Brain pericyte (primary cell): ENCODE measurements around the gene ERMAP.

ENCODE experiments used
- DNase-seq: peaks from one replicate; pipeline ENCODE4 v3.0.0-alpha.2; 2012; ENCODE audit warnings: low read depth, low spot score

The ERMAP gene, protein sequence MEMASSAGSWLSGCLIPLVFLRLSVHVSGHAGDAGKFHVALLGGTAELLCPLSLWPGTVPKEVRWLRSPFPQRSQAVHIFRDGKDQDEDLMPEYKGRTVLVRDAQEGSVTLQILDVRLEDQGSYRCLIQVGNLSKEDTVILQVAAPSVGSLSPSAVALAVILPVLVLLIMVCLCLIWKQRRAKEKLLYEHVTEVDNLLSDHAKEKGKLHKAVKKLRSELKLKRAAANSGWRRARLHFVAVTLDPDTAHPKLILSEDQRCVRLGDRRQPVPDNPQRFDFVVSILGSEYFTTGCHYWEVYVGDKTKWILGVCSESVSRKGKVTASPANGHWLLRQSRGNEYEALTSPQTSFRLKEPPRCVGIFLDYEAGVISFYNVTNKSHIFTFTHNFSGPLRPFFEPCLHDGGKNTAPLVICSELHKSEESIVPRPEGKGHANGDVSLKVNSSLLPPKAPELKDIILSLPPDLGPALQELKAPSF

DNA sequence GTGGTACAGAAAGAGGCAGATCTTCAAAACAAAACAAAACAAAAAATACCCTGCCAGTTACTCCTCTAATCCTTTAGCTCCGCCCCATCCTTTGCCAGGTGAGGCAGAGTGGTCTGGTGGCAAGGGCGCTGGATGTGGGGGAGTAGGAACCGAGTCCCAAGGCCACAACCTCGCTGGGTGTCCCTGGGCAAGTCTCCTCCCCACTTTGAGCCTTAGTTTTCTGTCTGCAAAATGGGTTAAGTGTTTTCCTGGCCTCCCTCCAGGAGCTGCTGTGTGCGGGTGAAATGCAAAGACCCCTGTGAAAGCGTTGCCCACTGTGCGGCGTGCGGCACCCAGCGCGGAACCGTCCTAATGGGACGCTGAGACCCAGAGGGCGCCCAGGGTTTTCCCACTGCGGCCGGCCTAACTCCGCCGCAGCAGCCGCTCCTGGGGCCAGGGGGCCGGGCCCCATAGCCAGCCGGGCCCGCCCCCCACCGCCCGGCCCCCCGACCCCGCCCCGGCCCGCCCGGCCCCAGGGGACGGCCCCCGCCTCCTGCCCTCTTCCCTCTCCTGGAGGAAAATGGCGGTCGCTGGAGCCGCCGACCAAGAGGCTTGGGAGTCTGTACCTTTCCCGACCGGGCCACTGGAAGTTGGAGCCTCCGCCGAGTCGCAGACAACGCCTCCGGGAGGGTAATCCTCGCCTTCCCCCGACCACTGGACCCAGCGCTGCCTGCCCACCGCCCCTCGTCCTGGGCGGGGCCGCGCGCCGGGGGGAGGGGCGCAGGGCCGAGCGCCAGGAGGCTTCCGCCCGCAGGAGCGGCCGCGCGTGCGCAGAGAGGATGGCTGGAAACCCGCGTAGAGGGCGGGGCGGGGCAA is at the start of gene ERMAP, which contains the start of gene SVBP:
Gene ERMAP (plus strand): TSS at position 538 of the 855 bp plus-strand sequence. CDS start 13,327 bp downstream, outside the sequence.
Gene SVBP (minus strand): TSS at position 813 of the 855 bp plus-strand sequence. CDS start 853 bp downstream, outside the sequence.
- DNase-seq: peak; percentile 49

DNA sequence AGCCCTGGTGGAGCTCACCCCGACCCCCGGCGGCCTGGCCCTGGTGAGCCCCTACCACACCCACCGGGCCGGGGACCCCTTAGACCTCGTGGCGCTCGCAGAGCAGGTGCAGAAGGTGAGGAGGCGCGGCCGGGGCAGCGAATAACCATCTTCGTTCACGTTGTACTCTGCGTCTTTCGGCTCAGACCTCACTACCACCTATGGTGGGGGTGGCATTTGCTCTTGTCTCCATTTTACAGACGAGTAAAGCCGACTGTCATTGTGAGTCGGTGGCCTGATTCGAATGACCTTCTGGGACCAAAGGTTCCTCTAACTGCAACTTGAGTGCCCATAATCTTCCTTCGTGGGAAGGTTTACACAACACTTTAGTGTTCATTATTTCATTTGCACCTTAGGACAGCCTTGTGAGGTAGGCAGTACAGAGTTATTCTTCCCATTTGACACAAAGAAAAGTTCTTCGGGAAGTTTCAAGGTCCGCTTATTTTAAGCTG is 49.4 kb upstream of the ERMAP start:
- DNase-seq: no peak

DNA sequence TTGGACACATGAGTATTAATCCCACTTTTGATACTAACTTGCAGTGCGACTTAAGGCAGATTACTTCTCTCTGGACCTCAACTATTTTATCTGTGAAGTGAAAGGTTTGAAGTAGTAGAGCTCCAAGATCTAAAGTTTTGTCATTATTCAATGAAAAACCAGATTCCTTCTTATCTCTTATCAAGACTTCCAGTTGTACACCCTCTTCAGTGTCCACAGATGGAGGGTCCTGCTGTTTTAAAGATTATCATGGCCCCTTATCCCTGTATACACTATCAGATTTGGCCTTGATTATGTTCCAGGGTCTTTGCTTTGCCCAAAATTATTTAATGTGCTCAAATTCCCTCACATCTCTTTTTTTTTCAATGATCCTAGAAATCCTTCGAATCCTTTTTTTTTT is 48.8 kb upstream of the ERMAP start:
- DNase-seq: no peak

DNA sequence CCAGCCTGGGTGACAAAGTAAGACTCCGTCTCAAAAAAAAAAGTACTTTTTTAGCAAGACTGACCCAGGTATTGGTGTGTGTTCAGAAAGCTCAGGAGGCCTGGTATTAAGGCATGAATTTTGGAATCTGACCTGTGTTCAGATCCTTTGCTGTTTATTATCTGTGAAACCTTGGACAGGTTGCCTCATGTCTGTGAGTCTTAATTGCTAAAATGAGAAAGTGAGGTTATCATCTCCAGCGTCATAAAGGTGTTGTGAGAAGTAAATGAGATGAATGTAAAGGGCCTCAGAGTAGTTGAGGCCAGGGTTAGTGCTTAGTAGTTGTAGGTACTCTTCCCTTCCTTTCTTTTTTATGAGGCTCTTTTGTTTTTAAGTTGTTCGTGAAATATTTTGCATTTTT is 47.1 kb upstream of the ERMAP start:
- DNase-seq: no peak

DNA sequence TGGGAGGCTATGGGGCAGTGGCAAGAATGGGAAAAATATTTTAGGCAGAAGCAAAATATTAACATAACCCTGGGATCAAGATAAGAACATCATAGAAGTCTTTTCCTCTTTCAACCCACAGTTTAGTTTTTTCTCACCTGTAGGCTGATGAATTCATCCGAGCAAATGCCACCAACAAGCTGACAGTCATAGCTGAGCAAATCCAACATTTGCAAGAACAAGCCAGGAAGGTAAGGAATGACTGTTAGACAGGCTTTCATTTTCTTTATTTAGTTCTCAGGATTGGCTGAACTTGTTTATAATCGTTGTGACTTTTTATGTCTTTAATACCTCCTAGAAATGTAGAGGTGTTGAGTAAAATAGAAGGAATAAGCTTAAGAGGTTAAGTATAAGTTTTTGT is 43.5 kb upstream of the ERMAP start:
- no peak for DNase-seq

DNA sequence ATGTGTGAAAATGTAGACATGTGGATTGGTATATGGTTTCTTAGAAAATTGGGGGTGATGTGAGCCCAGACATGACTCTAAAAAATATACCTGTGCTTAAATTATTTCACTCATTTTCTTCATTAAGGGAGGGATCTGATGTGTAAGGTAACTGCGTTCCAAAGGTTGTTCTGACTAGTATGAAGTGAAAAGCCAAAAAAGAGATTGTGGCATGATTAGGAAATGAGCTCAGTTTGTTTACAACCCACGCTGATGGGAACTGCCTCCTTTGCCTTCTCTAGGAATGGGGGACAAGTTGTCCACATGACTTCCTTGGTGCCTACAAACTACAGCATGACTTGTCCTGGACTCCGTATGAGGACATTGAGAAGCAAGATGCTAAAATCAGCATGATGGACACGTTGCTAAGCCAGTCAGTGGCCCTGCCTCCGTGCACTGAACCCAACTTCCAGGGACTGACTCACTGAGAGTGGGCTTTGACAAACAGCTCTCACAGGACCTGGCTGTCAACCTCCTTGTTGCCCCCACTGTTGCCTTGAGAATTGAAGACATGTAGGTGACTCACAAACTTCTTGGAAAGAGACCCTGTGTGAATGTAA is 41.9 kb upstream of the ERMAP start:
- no peak for DNase-seq

DNA sequence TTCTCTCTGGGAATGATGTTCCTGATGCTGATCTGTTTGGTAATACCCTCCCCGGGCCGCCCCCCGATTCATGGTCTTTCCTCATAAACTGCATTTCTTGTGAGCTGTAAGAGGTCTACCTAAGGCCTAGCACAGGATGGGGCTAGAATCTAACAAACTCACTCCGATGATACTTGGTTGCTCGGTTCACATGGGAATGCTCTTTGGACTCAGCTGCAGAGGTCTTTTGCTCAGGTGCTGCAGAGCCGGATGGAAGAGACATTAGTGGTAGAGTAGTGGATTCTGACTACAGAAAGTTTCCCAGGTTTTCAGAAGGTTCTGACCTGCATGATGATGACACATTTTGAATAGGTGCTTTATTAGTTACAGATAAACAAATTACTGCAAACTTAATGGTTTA is 40.4 kb upstream of the ERMAP start:
- no peak for DNase-seq

DNA sequence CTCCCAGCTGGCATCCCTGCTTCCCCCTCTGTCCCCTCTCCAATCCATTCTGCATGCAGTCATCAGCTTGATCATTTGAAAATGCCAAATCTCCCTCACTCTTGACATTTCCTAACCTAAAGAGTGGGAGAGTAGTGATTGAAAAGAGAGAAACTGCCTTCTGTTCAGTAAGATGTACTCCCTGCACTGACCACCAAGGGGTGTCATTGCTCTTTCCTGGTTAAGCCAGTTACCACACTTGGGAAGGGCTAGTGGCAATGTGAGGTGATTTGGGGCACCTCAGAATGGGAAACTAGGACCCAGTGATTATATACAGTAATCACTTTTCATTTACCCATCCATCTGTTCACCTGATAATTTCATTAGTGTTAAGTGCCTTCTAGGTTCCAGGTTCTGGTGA is 39.1 kb upstream of the ERMAP start:
- no peak for DNase-seq

DNA sequence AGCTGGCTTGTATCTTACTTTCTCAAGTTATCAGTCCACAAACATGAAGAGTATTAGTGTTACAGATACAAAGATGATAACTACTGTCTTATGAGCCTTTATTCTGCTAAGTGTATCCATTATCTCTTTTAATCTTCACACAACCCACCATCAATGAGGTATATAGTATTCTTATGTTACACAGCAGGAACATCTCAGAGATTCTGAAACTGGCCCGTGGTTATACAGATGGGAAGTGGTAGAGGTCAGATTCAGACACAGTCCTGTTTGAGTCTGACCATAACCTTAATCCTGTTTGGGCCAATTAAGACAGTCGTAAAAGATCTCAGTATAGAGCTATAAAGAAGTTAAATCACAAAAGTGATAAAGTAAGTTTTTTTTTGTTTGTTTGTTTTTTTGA is 37.2 kb upstream of the ERMAP start:
- no peak for DNase-seq

DNA sequence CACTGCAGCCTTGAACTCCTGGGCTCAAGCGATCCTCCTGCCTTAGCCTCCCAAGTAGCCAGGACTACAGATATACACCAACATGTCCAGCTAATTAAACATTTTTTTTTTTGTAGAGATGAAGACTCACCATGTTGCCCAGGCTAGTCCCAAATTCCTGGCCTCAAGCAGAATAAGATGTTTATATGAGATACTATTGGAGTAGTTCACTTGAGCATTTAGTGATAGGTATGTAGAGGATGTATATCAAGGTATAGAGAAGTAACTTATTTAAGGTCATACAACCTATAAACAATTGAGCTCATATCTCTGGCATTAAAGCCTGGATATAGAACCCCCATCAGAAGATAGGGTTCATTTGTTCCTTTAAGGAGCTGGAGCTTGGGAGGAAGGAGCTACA is 36.7 kb upstream of the ERMAP start:
- no peak for DNase-seq

DNA sequence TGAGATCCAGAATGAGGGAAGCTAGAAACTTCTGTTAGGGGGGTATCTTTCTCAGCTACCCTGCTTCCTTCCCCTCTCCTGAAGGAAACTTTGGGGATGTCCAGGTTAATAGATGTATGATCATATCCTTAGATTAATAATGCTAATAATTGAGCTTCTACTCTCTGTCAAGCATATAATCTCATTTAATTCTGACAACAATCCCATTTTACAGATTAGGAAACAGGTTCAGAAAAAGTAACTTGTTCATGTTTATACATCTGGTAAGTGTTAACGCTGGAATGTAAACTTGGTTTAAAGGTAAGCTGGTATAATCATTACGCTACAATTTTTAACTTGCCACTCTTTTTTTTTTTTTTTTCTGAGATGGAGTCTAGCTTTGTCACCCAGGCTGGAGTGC is 33.8 kb upstream of the ERMAP start:
- no peak for DNase-seq

DNA sequence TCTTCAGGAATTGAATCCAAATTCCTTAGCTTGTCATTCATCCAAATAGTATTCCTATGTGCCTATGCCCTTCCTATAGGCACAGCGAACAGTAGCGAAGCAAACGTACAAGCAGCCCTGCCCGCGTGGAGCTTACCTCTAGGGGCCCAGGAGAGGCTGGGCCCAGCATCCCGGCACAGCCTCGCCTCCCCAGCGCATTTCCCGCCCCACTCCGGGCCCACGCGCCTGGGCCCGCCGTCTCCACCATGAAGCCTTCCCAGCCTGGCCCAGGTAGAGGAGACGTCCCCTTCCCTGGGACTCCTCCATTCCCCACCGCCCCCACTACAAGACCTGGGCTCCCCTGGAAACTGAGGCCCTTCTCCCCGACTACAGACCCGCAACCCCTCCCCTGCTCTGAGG is 32.4 kb upstream of the ERMAP start:
- DNase-seq: no peak

DNA sequence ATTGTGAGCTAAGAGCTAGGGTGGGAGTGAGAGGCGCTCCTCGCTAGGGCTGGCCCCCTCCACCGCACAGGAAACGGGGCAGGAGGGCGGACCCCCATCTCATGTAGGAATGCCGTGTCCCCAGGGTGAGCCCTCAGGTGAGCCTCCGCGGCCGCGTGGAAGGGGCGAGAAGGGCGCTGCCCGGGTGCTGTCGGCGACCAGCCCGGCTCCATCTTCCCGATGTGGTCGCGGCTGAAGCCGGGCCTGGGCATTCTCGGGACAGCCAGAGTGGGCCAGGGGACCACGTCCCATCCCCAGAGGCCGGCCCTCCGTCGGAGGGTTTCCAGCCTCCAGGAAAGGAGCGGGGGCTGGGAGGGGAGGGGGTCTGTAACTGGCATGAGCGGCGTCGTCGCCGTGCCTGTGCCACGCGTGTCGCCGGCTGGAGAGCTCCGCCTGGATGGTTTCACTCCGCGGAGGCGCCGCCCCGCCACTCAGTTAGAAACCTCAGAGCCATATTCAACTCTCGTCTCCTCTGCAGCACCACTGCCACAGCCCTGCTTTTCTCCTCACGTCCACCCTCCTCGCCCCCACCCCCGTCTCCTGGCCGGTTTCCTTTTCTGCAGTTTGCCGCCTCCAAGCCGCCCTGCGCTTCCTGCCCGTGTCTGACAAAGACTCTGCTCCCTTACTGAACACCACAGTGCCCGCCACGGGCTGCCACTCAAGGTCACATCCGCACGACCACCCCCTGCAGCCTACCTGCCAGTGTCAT is 31.8 kb upstream of the ERMAP start, which contains the start of gene TMEM269:
Gene TMEM269 (plus strand): TSS at position 46 of the 748 bp plus-strand sequence. CDS start 4,903 bp downstream, outside the sequence.
- no peak for DNase-seq

DNA sequence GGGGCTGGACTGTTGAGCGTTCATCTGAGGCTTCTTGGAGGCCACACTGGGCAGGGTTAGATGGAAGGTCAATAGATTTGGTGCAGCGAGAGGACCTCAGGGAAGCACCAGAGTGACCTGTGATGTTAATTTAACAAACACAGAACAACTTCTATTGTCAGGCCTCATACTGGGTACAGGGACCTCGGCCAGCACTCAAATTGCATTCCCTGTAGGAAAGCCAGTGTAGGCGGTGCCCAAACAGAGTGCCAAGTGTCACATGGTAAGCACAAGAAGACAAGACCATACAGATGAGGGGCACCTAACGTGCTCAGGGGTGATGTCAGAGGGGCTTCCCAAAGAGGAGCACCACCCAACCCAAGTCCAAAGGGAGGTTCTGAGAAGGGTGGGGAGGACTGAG is 30.8 kb upstream of the ERMAP start:
- DNase-seq: no peak

DNA sequence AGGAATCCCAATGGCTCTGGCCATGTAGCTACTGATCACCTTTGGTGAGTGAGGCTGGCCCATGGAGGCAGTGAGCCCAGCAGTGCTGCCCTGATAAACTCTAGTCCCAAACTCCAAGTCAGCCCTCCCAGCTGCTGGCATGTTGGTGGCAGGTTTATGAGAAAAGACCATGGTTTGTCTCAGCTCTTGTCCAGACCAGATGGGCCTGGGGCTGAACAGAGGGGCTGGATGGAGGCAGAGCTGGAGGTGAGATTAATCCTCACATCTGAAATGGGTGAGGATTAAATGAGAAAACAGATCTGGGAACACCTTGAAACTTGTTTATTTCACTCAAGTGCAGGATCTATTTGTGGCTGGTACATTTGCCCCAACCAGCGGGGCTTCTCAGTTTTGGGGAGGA is 28.9 kb upstream of the ERMAP start:
- no peak for DNase-seq

DNA sequence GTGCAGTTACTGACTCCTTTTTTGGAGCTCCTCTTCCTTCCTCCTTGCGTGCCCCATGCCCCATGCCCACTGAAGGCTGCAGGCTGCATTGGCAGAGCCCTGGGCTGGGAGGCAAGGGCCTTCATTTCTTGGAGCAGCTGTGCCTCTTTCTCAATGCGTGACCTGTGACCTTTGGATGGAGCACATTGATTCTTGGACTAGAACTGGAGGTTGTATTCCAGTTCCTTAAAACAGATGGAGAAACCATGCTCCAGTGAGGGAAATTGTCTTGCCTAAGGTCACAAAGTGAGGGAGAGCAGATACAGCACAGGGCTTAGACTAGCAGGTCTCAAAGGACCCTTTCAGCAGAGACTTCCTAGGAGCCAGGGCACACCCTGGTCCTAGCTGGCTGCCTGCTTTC is 23.1 kb upstream of the ERMAP start:
- DNase-seq: no peak

DNA sequence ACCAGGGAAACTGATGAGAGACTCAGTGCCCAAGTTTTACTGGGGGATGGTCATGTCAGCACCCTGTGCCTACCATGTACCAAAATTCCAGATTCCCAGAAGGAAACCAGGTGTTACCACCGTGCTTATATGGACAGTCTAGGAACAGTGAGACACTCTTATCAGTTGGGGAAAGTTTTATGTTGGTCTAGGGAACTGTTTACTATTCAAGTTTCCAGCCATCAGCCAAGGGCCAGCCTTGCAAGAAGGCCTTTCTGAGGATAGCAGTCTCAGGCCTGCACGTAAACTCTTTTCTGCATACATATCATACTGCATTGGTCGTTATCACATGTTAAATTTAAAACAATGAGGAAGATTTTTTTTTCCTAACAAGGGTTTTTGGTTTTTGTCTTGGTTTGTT is 19.5 kb upstream of the ERMAP start:
- no peak for DNase-seq

DNA sequence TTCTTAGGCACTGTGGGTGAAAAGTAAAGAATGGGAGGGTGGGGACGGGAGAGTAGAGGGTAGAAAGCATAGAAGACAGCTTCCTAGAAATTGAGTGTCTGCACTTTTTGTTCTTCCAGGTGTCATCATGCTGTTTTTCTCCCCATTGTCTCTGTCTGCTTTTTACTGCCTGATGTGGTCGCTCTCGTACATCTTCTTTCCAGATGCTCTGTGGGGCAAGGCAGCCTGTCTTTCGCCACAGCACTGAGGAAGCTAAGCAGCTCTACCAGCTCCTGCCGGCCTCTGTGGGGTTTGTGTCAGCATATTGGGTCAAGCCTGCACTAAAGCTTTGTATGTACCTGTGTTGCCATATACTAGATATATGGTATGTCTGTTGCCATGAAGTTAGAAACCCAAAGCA is 18.9 kb upstream of the ERMAP start:
- no peak for DNase-seq

DNA sequence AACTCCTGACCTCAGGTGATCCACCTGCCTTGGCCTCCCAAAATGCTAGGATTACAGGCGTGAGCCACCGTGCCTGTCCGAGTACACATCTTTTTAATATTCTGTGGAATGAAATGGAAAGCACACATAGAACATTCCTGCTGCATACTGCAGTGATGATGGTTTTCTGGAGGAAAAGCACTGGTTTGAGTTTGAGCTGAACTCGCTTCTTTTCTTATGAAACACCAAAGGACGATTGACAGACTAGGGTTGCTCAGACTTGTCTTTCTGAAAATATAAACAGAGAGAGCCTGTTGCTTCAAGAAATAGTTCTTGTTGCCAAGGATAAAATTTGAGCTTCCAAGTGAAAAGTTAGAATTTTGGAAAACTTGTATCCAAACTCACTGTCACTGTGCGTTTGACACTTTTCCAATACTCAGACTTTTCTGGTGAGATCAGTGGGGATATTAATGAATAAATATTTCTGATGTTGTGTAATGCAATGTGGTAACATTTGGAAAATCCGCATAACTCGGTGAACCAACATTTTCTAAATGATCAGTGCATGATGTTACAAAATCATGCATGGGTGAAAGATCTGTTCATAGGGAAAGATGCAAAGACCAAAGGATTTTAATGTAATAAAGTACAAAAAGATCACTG is 15.0 kb upstream of the ERMAP start:
- no peak for DNase-seq

DNA sequence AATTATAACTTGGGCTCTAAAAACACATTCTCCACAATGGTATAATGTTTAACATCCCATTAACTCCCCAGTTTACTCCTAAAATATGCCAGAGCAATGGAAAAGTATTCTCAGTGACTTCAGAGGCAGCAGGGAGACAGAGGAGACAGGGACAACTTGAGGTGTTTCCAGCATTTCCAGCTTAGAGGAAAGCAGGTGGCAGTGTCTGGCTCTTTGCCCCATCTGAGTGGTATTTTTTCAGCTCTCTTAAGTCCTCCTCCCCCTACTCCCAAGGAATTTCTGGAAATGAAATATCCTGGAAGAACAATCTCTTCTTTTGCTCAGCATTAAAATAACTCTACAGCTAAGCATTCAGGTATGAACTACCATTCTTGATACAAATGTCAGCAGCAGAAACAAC is 10.8 kb upstream of the ERMAP start:
- no peak for DNase-seq

DNA sequence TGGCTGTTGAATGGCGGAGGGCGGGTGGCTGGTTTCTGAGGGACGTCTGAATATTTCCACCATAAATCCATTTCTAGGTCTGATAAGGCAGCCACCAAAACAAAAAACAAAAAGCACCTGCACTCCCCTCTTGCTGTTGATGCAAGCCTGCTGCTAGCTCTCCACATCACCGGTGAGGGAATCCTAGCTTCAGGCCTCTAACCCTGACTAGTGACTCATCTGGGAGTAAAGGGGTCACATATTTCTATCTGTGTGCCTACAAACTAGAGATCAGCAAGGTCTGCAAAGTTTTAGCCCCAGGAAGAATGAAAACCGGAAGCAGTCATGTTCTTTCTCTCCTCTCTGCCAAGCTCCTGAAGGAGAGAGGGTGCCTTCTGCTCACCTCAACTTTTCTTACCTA is 10.3 kb upstream of the ERMAP start:
- no peak for DNase-seq
